Glomerular endothelial cell (primary cell): ENCODE measurements around the gene KCNQ5. TPM values are rescaled to one million over a fixed set of nuclear protein-coding genes. Genes with fewer than 3 reads are reported as not detected.
A peak's percentile ranks its signal among the peaks of the same experiment; 100 is the strongest.
"Not testable (repeated sequence)": the region's sequence is repeated elsewhere in the genome, so short reads cannot be mapped to it uniquely, and the experiment has no call there.

ENCODE experiments used
- DNase-seq: peaks from one replicate; pipeline ENCODE4 v3.0.0-alpha.2; 2011; ENCODE audit warnings: low read depth, low spot score; ENCODE audit errors: extremely low read depth
- total RNA-seq: library from RNA; depleted of rRNA; stranded (reverse); fragments of >200 nt; gene quantifications from 2 replicates; pipeline ENCODE4 v1.2.3, GENCODE V29; 2015

Gene KCNQ5
- total RNA-seq, 1 donor from 2014 or later = 1.1 TPM

DNA sequence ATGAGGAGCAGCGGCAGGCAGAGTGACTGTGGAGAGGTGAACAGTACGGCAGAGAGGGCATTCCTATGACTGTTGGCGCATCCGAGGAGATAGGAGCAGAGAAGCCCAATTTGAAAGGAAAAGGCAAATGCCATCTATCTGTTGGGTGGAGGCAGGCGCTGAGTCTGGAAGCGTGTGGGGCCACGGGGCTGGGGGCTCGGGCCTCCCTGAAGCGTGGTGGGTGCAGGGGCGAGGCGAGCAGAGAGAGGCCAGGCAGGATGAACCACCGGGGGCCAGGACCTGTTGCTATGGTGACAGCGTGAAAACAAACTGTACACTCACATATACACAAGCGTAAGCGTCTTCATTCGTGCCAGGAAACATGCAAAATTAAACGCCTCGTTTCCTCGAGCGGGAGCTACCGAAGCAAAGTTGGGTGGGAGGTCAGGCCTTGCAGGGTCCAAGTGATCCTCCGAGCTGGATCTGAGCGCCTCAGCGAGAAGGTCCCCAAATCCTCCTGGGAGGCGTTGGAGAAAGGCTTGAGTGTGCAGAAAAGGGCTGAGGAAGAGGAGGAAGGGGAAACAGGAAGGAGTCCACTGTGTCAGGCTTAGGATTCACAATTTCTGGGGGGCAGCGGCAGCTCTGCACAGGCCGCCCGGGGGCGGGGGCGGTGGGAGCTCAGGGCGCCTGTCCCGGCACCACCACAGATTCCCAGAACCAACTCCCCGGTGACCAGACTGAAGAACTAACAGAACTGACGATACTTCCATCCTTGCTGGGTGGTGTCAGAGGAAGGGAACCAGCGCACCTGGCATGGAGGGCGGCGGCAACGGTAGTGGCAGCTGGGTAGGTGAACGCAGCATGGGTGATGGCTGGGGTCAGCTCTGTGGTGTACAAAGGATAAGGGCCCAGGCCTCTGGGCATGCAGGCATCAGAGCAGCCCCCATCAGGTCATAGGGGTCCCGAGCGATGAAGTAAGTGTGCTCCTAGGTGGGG lies 535.2 kb downstream of the KCNQ5 start:
- no peak for DNase-seq

DNA sequence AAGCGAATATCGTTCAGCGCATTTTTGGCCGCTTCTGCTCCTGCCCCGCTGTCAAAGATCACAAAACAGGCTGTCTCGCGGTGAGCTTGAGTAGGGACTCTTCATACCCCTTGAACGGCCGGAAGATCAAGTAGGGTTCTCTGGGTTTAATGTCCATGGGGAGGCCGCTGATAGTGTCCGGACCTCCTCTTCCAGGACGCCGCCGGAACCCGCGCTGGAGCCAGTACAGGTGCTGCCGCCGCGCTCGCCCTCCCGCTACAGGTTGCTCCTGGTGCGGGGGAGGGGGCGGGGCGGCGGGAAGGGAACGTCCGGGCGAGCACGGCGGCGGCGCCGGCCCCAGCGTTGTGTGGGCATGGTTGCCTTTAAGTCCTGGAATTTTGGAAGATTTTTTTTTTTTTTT lies 536.0 kb downstream of the KCNQ5 start:
- no peak for DNase-seq

DNA sequence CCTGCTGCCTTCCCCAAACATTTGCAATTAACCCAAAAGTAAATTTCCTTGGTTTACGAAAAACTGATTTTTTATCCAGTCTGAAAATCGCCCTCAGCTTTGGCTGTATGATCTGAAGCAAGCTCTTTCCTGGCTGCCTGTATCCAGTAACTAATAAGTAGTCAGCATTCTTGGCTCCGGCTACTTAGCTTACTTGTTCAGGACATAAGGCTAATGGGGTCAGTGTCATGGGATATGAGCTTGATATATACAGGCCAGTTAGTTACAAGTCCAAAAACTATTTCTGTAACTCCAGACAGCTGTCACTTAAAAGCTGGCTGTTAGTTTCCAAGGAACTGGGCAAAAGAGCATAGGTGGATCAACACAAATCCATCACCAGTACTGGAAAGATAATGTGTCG lies 547.2 kb downstream of the KCNQ5 start:
- DNase-seq = no peak

DNA sequence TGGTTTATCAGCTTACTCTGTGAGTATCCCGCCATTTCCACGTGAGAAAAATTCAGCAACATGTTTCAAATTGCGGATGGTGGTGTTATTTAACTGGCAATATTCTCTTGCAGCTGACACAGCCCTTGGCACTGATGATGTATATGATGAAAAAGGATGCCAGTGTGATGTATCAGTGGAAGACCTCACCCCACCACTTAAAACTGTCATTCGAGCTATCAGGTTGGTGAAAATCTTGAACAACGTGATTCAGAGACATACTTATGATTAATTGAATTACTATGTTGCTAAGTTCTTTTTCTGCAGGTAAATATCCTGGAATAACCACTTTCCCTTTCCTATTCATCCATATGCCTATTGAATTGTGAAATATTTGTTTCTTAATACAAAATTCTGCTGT lies 547.8 kb downstream of the KCNQ5 start:
- no peak for DNase-seq

DNA sequence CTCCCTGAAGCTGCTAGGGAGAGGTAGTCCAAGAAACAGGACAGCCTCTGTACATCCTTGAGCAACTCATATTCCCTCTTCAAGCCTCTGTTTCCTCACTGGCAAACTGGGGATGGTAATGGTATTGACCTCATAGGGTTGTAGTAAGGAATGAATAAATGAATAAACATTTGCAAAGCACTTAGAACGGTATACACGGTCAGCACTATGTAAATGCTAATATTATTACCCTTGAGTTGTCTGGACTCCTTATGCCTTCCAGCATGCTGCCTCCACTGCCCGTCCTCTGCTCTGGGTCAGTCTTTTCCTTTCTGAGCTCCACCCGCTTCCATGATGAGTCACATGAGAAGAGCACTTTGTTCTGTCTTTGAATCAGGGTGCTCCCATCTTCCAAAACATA lies 552.8 kb downstream of the KCNQ5 start:
- no peak for DNase-seq

DNA sequence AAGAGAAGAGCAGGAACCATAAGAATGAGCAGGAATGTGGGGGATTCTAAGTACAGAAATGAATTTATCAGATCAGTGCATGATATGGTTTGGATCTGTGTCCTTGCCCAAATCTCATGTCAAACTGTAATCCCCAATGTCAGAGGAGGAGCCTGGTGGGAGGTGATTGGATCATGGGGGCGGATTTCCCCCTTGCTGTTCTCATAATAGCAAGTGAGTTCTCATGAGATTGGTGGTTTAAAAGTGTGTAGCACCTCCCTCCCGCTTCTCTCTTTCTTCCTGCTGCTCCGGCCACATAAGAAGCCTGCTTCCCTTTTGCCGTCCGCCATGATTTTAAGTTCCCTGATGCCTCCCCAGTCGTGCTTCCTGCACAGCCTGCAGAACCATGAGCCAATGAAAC lies 554.2 kb downstream of the KCNQ5 start:
- no peak for DNase-seq

DNA sequence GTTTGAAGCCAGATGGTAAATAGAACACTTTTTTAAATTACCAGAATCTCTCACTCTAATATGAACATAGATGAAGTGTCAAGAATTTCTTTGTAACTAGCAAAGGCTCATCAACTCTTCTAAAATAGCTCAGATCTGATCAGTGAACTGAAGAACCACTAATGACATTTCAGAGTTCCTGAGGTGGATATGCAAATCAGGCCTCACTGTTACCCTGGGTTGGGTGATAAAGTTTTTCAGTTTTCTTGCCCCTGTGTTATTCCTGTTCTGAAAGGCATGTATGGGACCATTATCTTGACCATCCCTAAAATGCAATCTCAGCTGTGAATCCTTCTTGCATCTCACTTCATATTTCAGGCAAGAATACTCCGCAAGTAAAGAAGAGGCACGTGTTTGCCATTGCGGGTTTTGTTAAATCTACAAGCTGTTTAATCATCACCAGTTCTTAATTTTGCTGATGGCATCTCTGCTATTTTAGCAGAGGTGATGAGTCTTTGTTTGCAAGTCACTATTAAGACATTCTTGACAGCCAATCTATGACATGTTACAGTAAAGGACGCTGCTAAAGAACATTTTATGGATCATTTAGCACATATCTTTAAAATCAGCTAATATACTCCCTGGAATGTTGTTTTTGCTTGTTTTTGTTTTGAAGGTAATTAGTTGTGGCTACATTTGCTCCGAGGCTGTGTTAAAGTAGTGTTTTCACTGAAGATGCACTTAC lies 555.5 kb downstream of the KCNQ5 start:
- DNase-seq = no peak

DNA sequence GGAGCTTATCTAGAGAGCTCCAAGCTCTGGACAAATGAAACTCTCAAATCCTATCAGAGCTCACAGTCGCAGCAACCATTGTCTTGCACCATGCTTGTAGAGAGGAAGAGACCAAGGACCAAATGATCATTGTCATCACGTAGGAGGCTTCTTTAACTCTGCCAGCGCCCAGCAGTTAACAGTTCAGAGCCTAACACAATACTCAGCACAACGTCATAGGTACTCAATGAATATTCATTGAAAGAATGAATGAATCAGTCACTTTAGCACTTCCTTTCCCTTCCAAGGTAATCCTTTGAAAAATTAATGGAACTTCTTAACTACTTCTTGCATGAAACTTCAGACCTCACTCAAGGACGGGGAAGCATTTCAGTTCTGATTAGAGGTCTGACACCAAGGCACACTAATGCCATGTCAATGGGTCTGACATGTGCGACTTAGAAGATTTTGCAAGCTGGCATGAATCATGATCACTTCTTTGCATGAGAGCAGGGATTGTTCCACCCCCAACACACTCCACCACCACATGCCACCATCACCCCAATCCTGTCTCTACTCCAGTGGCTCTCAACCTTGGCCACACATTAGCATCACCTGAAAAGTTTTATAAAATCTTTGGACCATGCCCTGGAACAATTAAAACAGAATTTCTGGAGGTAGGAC lies 558.3 kb downstream of the KCNQ5 start:
- no peak for DNase-seq

DNA sequence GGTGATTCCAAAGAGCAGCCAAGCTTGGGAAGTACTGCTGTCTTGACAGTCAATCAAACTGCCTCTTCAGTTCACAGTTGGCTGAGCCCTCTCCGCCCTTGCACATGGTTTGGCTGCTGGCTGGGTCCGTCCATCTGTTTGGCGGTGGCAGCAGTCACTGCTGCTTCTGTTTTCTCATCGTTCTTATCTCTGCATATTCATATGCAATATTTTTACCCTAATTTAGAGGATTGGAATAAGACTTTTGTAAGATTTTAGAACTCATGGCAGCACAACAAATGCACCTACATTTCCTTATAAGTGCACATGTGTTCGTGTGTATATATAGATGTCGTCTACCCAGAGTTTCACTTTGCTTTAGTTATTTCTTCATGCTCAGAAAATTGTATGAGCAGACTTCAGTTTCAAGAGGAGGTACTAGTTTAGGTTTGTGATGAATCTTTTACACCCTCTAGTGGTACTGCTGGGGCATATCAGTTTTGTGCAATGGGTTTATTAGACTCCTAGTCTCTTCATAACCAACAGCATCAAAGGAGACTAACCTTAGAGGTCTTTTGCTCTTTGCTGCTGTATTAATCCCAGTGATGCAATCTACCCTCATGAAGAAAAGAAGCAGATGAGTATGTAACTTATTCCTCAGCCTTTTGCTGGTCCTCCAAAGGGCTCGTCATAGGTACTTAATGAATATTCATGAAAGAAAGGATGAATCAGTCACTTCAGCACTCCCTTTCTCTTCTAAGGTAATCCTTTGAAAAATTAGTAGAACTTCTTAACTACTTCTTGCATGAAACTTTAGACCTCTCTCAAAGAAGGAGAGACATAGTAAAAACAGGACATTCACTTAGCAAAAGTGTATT lies 559.1 kb downstream of the KCNQ5 start:
- DNase-seq = peak; percentile 25

DNA sequence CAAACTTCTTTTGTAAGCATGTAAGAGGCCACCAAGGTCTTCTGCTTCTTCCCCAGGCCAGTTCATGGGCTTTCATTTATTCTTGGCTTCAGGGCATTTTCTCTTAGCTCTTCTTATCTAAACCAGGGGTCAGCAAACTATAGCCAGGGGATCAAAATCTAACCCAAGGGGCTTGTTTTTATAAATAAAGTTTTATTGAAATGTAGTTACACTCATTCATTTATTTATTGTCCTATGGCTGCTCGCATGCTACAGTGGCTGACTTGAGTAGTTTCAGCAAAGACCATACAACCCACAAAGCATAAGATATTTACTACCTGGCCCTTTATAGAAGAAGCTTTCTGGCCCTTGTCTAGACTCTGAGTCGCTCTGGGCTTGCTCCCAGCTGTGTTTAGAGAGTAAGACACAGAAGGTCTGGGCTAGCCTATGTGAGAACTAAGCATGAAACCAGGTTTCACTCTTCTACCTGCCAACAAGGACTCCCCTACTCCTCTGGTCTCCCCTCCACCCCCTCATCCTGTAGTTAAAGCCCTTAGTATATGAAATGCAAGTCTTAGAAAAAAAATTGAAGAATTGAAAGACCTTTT lies 560.2 kb downstream of the KCNQ5 start:
- no peak for DNase-seq

DNA sequence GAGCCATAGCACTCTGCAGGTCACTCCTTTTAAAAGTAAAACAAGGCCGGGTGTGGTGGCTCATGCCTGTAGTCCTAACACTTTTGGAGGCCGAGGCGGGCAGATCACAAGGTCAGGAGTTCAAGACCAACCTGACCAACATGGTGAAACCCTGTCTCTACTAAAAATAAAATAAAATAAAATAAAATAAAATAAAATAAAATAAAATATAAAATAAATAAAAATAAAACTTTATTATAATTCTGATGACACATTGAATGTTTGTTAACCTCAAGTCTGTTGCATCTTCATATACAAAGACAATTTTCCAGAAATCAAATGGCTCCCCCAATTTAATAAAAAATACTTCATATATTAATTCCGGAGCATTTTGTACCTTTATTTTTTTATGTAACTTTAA lies 571.4 kb downstream of the KCNQ5 start:
- DNase-seq = not testable (repeated sequence)

DNA sequence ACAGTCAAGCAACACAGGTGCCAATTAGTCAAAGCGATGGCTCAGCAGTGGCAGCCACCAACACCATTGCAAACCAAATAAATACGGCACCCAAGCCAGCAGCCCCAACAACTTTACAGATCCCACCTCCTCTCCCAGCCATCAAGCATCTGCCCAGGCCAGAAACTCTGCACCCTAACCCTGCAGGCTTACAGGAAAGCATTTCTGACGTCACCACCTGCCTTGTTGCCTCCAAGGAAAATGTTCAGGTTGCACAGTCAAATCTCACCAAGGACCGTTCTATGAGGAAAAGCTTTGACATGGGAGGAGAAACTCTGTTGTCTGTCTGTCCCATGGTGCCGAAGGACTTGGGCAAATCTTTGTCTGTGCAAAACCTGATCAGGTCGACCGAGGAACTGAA lies 572.9 kb downstream of the KCNQ5 start:
- DNase-seq = no peak

DNA sequence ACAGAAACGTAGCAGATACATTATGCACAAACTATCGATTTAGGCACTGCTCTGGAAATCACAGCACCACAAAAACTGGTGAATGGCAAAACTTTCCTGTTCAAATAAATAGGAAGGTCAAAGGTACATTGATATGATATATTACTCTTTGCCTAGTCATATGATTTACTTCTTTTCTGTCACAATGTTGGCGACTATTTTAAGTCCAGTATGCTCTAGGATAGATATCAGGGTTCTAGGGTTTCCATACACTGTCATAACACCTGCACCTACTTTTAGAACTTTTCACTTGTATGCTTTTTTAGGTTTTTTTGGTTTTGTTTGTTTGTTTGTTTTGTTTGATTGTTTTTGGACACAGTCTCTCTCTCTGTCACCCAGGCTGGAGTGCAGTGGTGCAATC lies 578.4 kb downstream of the KCNQ5 start:
- DNase-seq = no peak

DNA sequence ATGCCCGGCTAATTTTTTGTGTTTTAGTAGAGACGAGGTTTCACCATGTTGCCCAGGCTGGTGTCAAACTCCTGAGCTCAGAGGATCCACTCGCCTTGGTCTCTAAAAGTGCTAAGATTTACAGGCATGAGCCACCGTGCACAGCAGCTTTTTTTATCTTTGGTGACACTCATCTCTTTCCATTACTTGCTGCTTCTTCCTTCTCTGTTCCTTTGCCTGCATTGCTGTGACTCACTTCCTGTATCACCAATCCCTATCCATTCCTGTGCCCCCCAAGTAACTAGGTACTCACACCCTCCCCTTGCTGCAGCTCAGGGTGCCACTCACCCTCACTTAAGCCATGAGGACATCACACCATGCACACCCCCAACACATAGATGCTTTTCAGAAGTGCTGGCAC lies 578.9 kb downstream of the KCNQ5 start:
- DNase-seq = no peak

DNA sequence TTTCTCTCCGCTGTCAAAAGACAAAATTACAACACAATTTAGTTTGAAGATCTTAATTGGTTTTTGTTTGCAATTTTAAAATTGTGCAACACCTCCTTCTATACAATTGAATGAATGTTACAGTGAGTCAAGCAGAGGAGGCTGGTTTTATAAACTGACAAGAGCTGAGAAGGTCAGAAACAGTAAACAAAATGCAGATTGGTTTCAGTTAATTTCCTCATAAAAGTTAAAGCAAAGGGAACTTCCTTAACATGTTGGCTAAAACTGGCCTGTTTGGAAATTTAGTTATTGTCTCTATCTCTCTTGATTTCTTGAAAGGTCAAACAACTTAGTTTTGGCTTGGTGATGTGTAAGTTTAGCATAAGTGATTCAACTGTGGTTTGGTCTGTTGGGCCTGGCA lies 581.2 kb downstream of the KCNQ5 start:
- DNase-seq = no peak

DNA sequence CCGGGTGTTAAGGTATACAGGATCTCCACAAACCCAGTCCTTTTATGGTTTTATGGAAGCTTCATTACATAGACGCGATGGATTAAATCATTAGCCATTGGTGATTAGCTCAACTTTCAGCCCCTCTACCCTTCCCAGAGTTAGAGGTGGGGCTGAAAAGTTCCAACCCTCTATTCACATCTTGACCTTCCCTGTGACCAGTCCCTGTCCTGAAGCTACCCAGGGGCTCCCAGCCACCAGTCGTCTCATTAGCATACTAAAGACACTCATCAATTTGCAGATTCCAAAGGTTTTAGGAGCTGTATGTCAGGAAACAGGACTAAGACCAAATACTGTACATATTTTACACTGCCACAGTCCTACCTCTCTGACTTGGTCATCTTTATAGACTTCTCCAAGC lies 582.4 kb downstream of the KCNQ5 start:
- DNase-seq = no peak

DNA sequence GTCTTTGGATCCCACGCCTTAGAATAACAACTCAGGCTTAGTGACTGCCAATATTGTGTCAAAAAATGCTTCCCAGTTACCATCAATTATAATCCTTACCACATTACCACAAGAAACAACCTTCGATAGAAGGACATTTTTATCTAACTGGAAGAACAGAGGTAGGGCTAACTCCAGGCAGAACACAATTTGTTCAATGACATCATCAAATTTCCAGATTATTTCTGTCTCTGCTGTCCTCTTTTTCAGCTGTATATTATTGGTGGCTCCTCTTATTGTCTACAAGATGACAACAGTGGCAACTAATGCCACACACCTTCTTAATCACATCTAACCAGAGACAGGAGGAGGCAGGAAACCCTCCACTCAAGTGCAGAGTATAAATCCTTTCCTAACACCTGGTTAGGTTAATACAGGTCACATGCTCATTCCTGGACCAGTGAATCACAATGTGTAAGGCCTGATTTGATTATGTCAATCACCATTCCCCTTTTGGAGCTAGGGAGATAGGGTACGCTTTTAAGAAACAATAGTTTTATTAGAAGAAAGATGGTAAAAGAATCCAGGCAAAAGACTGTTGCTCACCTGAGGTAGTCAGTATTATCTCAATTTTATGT lies 585.5 kb downstream of the KCNQ5 start:
- DNase-seq = no peak

DNA sequence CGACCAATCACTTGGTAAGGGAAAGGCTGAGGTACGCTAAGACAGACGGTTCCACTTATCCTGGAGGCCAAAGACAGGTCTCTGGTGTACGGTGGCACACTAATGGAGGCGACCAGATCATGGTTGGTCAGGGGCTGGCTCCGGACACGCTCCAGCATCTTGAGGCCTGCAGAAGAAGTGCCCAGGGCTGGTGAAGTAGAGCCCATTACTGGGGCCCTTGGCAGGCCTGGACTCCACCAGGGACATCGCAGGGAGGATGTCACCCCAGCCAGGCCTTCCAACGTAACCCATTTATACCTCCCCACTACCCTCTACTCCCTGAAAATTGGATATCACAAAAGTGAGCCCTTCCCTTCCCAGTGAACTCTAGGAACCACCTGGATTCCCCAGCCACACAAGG lies 587.3 kb downstream of the KCNQ5 start:
- no peak for DNase-seq

DNA sequence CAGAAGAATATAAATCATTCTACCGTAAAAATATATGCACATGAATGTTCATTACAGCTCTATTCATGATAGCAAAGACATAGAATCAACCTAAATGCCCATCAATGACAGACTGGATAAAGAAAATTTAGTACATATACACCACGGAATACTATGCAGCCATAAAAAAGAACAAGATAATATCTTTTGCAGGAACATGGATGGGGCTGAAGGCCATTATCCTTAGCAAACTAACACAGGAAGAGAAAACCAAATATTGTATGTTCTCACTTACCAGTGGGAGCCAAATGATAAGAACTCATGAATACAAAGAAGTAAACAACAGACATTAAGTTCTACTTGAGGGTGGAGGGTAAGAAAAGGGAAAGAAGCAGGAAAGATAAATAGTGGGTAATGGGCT lies 595.0 kb downstream of the KCNQ5 start:
- no peak for DNase-seq

DNA sequence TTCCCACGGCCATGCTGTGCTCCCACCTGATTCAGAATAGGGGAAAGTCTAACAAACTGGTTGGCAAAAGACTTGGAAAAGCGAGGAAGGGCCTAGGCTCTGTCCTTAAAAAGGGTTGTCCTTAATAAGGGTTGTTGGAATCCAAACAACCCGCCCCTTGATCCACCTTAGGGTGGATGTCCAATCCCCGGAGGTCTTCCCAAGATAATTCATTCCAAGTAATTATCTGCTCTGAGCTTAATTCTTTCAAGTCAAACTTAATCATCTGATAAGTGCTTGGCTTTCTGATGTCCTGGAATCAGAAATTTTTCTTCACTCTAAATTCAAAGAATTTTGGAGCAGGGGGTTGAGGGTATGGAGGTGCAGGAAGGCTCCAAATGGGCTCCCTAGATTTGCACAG lies 603.5 kb downstream of the KCNQ5 start, which contains the start of gene KHDC1L:
TSS of gene KHDC1L (minus strand) at position 101 of the 400 bp plus-strand sequence. CDS start at position 13, 88 bp downstream.
- DNase-seq = no peak
